Measurements from ENCODE around the gene PIGX.
"Not testable (repeated sequence)": the region's sequence is repeated elsewhere in the genome, so short reads cannot be mapped to it uniquely, and the experiment has no call there.

Gene PIGX

DNA sequence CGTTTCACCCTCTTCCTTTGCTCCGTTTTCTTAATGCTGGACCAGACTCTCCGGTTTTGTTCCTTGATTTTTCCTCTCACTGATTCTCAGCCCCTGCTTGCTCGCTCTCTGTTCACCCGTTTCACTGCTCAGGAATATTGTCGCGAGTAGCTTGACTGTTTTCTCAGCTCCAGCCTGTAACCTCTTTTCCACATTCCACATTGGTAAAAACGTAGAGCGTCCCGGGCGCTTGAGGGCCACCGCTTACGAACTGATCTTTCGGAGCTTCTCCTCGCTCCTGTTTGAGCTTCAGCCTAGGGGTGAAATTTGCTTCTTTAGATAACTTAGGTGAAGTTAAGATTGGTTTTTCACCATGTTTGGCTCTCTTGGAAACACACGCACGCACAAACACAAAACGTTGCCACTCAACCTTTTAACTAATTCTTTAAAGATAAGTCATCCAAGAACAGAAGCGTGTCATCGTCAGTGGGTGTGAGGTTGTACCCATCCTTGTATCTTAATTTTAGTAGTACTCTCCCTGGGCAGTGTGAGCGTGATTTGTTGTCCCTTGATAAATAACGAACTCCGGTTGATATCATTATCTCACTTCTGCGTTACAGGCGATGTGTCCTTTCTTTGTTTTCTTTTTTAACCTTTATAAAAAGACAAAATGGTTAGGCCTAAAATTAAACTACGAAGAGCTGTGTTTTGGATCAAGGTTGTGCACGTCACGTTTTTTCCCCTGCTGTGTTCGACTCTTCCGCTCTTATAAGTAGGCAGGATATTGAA, 28.5 kb downstream of the PIGX start:
- Histone ChIP-seq H3K4me3 (ENCODE audit: low read length) (peak overlapping the region; percentile 97), H3K9me3 (ENCODE audit: control insufficient read depth, low read length) (no peaks in the 10 kb centered on the region), H3K9ac (ENCODE audit: low read length) (peak overlapping the region; percentile 97), H3K36me3 (ENCODE audit: control insufficient read depth, insufficient read depth, low read length, severe bottlenecking) (no peaks in the 10 kb centered on the region), H3K4me1 (ENCODE audit: control insufficient read depth, insufficient read depth, low read length) (peaks cover 20% of the 10 kb centered on the region), H3K27me3 (replicated peaks; ENCODE audit: control insufficient read depth, insufficient read depth, low read length) (no peaks in the 10 kb centered on the region)
- DNase-seq (ENCODE audit: low read depth): peak; percentile 77

DNA sequence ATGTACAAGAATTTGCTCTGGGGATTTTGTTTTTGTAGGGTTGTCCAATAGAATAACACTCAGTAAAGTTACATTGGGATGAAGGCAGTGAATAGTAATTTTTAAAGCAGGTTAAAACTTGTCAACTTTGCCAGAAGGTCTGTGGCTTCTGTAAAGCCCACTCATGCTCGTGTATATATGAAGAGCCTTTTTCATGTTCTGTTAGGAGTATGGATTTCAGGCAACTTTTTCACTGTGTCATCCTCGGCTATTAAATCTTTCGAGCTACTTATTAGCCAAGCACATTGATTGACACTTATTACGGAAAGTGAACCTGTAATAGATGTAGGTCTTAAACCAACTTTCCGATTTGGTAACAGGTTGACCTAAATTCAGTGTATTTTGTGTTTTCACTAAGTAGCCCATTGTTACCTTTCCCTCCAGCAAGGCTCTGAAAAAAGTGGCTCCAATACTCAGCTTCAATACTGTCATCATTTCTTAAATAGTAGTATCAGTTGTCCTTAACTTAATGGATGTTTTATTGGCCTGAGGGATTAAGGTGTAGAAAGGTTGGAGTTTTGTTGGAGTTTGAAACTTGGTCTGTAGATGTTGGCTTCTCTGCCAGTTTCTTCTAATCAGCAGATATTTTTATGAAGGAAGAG, 29.2 kb downstream of the PIGX start:
- no peaks in the 10 kb centered on the region for H3K27me3 ChIP-seq (replicated peaks; ENCODE audit: control insufficient read depth, insufficient read depth, low read length)
- H3K4me1 ChIP-seq (ENCODE audit: control insufficient read depth, insufficient read depth, low read length): peaks cover 20% of the 10 kb centered on the region
- no peaks in the 10 kb centered on the region for H3K9me3 ChIP-seq (ENCODE audit: control insufficient read depth, low read length)
- DNase-seq (ENCODE audit: low read depth): no peak
- peak overlapping the region; percentile 97 for H3K4me3 ChIP-seq (ENCODE audit: low read length)
- peaks cover 4% of the 10 kb centered on the region for H3K36me3 ChIP-seq (ENCODE audit: control insufficient read depth, insufficient read depth, low read length, severe bottlenecking)
- H3K9ac ChIP-seq (ENCODE audit: low read length): peak overlapping the region; percentile 97

DNA sequence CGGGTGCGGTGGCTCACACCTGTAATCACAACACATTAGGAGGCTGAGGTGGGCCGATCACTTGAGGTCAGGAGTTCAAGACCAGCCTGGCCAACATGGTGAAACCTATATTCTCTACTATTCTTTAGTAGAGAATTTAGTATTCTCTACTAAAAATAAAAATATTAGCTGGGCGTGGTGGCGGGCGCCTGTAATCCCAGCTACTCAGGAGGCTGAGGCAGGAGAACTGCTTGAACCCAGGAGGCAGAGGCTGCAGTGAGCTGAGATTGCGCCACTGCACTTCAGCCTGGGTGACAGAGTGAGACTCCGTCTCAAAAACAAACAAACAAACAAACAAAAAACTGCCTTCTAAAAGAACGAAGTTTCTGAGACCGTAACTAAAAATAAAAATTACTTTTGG, 31.4 kb downstream of the PIGX start:
- H3K9me3 ChIP-seq (ENCODE audit: control insufficient read depth, low read length); H3K4me3 ChIP-seq (ENCODE audit: low read length); H3K27me3 ChIP-seq (replicated peaks; ENCODE audit: control insufficient read depth, insufficient read depth, low read length); H3K36me3 ChIP-seq (ENCODE audit: control insufficient read depth, insufficient read depth, low read length, severe bottlenecking); DNase-seq (ENCODE audit: low read depth); H3K9ac ChIP-seq (ENCODE audit: low read length): not testable (repeated sequence)
- peaks cover 20% of the 10 kb centered on the region for H3K4me1 ChIP-seq (ENCODE audit: control insufficient read depth, insufficient read depth, low read length)

DNA sequence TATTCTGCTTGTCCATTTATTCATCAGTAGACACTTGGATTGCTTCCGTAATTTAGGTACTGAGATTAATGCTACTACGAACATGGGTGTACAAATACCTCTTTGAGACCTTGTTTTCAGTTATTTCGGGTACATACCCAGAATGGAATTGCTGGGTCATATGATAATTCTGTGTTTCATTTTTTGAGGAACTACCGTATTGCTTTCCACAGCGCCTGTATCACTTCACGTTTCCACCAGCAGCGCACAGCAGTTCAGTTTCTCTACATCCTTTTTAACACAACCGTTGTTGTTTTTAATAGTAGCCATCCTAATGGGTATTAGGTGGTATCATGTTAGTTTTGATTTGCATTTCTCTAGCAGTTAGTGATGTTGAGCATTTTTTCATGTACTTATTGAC, 36.9 kb downstream of the PIGX start:
- Histone ChIP-seq H3K4me1 (ENCODE audit: control insufficient read depth, insufficient read depth, low read length) (peaks cover 4% of the 10 kb centered on the region), H3K9ac (ENCODE audit: low read length) (no peak overlapping the region), H3K4me3 (ENCODE audit: low read length) (no peak overlapping the region), H3K27me3 (replicated peaks; ENCODE audit: control insufficient read depth, insufficient read depth, low read length) (no peaks in the 10 kb centered on the region), H3K9me3 (ENCODE audit: control insufficient read depth, low read length) (no peaks in the 10 kb centered on the region), H3K36me3 (ENCODE audit: control insufficient read depth, insufficient read depth, low read length, severe bottlenecking) (peaks cover 12% of the 10 kb centered on the region)
- DNase-seq (ENCODE audit: low read depth): no peak

DNA sequence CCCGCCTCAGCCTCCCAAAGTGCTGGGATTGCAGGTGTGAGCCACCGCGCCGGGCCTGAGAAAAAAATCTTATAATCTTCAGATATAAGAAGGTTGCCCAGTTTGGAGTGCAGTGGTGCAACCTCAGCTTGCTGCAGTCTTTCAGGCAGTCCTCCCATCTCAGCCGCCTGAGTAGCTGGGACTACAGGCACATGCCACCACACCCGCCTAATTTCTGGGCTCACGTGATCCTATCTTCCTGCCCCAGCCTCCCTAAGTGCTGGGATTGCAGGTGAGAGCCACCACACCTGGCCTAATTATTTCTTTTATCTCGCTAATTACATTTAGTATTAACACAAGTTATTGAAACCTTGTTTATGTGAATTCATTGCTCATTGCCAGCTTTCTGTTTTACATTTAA, 41.0 kb downstream of the PIGX start:
- no peak for DNase-seq (ENCODE audit: low read depth)
- H3K9me3 ChIP-seq (ENCODE audit: control insufficient read depth, low read length): peaks cover 10% of the 10 kb centered on the region
- H3K4me1 ChIP-seq (ENCODE audit: control insufficient read depth, insufficient read depth, low read length): peaks cover 12% of the 10 kb centered on the region
- H3K4me3 ChIP-seq (ENCODE audit: low read length): no peak overlapping the region
- H3K9ac ChIP-seq (ENCODE audit: low read length): no peak overlapping the region
- H3K27me3 ChIP-seq (replicated peaks; ENCODE audit: control insufficient read depth, insufficient read depth, low read length): no peaks in the 10 kb centered on the region
- peaks cover 11% of the 10 kb centered on the region for H3K36me3 ChIP-seq (ENCODE audit: control insufficient read depth, insufficient read depth, low read length, severe bottlenecking)

DNA sequence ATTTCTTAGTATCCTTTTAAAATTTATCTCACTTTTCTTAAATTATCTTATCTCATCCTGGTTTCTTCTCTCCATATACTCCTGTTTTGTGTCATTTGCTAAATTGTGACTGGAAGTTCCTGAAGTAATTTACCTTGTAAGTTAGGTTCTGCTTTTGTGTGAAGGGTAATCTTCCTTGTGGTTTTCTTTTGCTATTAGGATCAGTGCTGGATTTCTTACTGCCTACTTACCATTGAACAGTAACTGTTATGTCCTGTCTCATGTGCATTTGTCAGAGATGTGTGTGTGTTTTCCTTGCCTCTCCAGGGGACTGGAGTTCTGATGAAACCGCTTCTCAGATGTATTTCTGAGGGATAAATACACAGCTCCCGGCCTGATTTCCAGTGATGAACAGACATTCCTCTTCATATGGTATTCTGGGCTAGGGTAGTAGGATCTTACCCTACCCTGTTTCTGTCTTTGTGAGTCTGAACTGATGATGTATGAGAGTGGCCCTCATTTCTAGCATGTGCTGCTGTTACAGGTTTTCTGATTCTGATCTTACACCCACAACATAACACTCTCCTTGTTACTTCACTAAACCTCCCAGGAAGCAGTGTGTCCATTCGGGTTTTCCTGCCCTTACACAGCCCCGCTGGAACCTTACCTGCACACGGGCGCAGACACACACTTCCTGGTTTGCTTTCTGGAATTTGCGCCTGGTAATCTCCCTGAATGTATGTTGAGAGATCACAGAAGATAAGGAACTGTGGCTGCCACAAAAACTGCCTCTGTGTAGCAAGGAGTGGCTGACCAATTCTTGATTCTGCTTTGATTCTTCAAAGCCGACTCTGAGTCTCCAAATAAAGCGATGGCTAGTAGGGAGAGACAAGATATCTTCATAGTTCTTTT, 42.2 kb downstream of the PIGX start:
- H3K4me3 ChIP-seq (ENCODE audit: low read length): no peak overlapping the region
- peak; percentile 23 for DNase-seq (ENCODE audit: low read depth)
- H3K36me3 ChIP-seq (ENCODE audit: control insufficient read depth, insufficient read depth, low read length, severe bottlenecking): peaks cover 8% of the 10 kb centered on the region
- peaks cover 15% of the 10 kb centered on the region for H3K4me1 ChIP-seq (ENCODE audit: control insufficient read depth, insufficient read depth, low read length)
- peaks cover 10% of the 10 kb centered on the region for H3K9me3 ChIP-seq (ENCODE audit: control insufficient read depth, low read length)
- no peaks in the 10 kb centered on the region for H3K27me3 ChIP-seq (replicated peaks; ENCODE audit: control insufficient read depth, insufficient read depth, low read length)
- no peak overlapping the region for H3K9ac ChIP-seq (ENCODE audit: low read length)

DNA sequence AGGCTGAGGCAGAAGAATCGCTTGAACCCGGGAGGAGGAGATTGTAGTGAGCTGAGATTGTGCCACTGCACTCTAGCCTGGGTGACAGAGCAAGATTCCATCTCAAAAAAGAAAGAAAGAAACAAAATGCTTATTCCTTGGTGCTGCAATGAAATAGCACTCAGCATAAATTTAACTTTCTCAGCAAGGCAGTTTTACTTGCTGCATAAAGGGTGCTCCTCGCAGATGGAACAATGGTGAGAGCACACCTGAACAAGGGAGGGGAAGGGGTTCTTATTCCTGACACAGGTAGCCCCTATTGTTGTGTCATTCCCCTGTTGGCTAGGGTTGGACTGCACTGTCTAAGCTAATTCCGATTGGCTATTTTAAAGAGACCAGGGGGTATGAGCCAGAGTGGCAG, 44.6 kb downstream of the PIGX start:
- DNase-seq (ENCODE audit: low read depth): no peak
- peaks cover 10% of the 10 kb centered on the region for H3K9me3 ChIP-seq (ENCODE audit: control insufficient read depth, low read length)
- H3K9ac ChIP-seq (ENCODE audit: low read length): no peak overlapping the region
- no peak overlapping the region for H3K4me3 ChIP-seq (ENCODE audit: low read length)
- H3K27me3 ChIP-seq (replicated peaks; ENCODE audit: control insufficient read depth, insufficient read depth, low read length): no peaks in the 10 kb centered on the region
- peaks cover 4% of the 10 kb centered on the region for H3K36me3 ChIP-seq (ENCODE audit: control insufficient read depth, insufficient read depth, low read length, severe bottlenecking)
- H3K4me1 ChIP-seq (ENCODE audit: control insufficient read depth, insufficient read depth, low read length): peaks cover 15% of the 10 kb centered on the region

DNA sequence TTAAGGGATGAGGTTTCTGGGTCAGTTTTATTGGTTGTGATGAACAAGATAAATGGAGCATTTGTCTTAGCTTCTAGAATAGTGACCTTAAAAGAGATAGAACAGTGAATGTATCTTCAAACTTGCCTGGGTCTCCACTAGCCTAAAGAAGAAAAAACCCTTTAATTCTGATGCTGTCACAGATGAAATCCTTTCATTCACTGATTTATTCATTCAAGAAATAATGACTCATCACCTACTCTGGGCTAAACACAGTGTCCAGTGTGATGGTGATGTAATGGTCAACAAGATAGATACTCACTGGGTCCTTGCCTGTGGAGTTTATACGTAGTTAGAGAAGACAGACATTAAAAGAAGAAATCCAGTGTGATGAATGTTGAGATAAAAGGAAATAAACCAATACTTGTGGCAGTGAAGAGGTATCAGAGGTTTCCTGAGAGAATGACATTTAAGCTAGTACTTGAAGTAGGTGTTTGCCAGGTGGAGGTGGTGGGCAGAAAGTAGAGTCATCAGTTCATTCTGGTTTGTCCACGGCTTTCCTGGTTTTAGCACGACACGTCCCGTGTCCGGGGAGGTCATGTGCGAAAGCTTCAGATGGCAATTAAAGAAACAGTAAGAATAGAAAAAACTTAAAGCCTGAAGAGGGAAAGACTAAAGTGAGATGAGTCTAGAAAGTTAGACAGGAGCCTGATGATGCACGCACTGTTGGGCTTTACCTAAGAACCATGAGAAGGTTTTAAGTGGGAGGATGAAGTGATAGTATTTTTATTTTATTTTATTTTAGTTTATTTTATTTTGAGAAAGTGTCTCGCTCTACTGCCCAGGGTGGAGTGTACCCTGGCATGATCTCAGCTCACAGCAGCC, 45.9 kb downstream of the PIGX start:
- Histone ChIP-seq H3K4me1 (ENCODE audit: control insufficient read depth, insufficient read depth, low read length) (peaks cover 15% of the 10 kb centered on the region), H3K4me3 (ENCODE audit: low read length) (no peak overlapping the region), H3K36me3 (ENCODE audit: control insufficient read depth, insufficient read depth, low read length, severe bottlenecking) (peaks cover 4% of the 10 kb centered on the region), H3K9me3 (ENCODE audit: control insufficient read depth, low read length) (peaks cover 10% of the 10 kb centered on the region), H3K9ac (ENCODE audit: low read length) (no peak overlapping the region), H3K27me3 (replicated peaks; ENCODE audit: control insufficient read depth, insufficient read depth, low read length) (no peaks in the 10 kb centered on the region)
- peak; percentile 44 for DNase-seq (ENCODE audit: low read depth)

DNA sequence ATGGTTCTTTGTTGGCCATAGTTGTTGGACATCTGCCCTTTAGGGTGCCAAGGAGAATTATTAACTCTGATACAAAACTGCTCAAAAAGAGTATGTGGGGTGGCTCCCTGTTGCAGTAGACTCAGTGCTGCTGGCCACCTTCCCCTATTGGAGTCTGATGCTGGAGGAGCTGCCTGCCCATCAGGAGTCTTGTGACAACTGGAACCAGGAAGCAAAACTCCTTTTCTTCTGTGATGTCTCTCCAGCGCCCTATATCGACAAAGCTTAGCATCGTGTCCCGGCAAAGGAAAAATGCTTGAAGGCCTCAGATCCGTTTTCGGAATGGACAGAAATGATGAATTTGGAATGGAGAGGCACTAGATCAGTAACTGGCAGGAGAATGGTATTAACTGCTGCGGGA, 51.0 kb downstream of the PIGX start:
- Histone ChIP-seq H3K36me3 (ENCODE audit: control insufficient read depth, insufficient read depth, low read length, severe bottlenecking) (peaks cover 7% of the 10 kb centered on the region), H3K9me3 (ENCODE audit: control insufficient read depth, low read length) (no peaks in the 10 kb centered on the region), H3K27me3 (replicated peaks; ENCODE audit: control insufficient read depth, insufficient read depth, low read length) (no peaks in the 10 kb centered on the region), H3K9ac (ENCODE audit: low read length) (no peak overlapping the region), H3K4me1 (ENCODE audit: control insufficient read depth, insufficient read depth, low read length) (peaks cover 3% of the 10 kb centered on the region), H3K4me3 (ENCODE audit: low read length) (no peak overlapping the region)
- DNase-seq (ENCODE audit: low read depth): no peak

DNA sequence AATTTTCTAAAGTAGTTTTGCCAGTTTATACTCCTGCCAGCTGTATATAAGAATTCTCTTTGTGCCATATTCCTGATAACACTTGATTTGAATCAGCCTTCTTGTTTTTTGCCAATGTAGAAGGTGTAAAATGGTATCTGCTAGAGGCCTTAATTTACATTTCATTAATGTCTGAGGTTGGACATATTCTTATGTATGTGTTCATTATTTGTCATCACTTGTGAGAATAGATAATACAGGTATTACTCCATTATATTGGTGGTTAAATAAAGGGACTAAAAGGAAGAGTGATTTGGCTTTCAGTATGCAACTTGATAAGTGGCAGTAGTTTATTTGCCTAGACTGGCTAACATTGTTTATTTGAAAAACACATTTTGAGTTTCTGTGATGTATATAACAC, 53.3 kb downstream of the PIGX start:
- no peaks in the 10 kb centered on the region for H3K9me3 ChIP-seq (ENCODE audit: control insufficient read depth, low read length)
- peaks cover 13% of the 10 kb centered on the region for H3K36me3 ChIP-seq (ENCODE audit: control insufficient read depth, insufficient read depth, low read length, severe bottlenecking)
- no peak for DNase-seq (ENCODE audit: low read depth)
- H3K27me3 ChIP-seq (replicated peaks; ENCODE audit: control insufficient read depth, insufficient read depth, low read length): no peaks in the 10 kb centered on the region
- H3K4me1 ChIP-seq (ENCODE audit: control insufficient read depth, insufficient read depth, low read length): no peaks in the 10 kb centered on the region
- no peak overlapping the region for H3K9ac ChIP-seq (ENCODE audit: low read length)
- H3K4me3 ChIP-seq (ENCODE audit: low read length): no peak overlapping the region

Measured in adipocyte (in vitro differentiated cells).